OCI-LY3 (cell line): ENCODE measurements around the gene LYZL2.
A peak's percentile ranks its signal among the peaks of the same experiment; 100 is the strongest.

Experiments
- H2AFZ ChIP-seq: fragments of 200-600, 300-600 bp; shearing (Covaris generic); 2 replicates; pipeline ENCODE4 v1.6.0; 2014; ENCODE audit warnings: antibody characterized with exemption, low read depth, low read length
- H3K27ac ChIP-seq: fragments of 200-600, 300-600 bp; sonication (generic); 2 replicates; pipeline ENCODE4 v1.5.1; 2014; ENCODE audit warnings: mild to moderate bottlenecking, low read length, moderate library complexity, mixed read lengths
- H3K27me3 ChIP-seq: fragments of 200-600, 300-600 bp; sonication (generic); 2 replicates; pipeline ENCODE4 v1.6.1; 2014; ENCODE audit warnings: low read depth, low read length, mixed read lengths
- H3K36me3 ChIP-seq: fragments of 200-600, 300-600 bp; sonication (generic); replicated peaks from 2 replicates; pipeline ENCODE3; 2014; ENCODE audit warnings: low read depth, low read length, mixed read lengths
- H3K4me1 ChIP-seq: fragments of 300-600, 200-600 bp; sonication (generic); 2 replicates; pipeline ENCODE4 v1.6.1; 2014; ENCODE audit warnings: low read length, mixed read lengths
- H3K4me2 ChIP-seq: fragments of 200-600, 300-600 bp; sonication (generic); 2 replicates; pipeline ENCODE4 v1.6.1; 2014; ENCODE audit warnings: low read length, mixed read lengths
- H3K4me3 ChIP-seq: fragments of 300-600, 200-600 bp; sonication (generic); 2 replicates; pipeline ENCODE4 v1.5.1; 2014; ENCODE audit warnings: antibody characterized with exemption, mild to moderate bottlenecking, low read length, moderate library complexity
- H3K79me2 ChIP-seq: fragments of 300-600, 200-600 bp; shearing (Covaris generic); 2 replicates; pipeline ENCODE4 v1.6.1; 2014; ENCODE audit warnings: mild to moderate bottlenecking, low read length, mixed read lengths
- H3K9ac ChIP-seq: fragments of 300-600, 200-600 bp; shearing (Covaris generic); 2 replicates; pipeline ENCODE4 v1.6.0; 2014; ENCODE audit warnings: mild to moderate bottlenecking, low read length, moderate library complexity
- H3K9me3 ChIP-seq: fragments of 200-600, 300-600 bp; shearing (Covaris generic); 2 replicates; pipeline ENCODE4 v1.6.1; 2014; ENCODE audit warnings: low read length, mixed read lengths; ENCODE audit not compliant: insufficient read depth
- H4K20me1 ChIP-seq: fragments of 200-600, 300-600 bp; sonication (generic); 2 replicates; pipeline ENCODE4 v1.6.1; 2016; ENCODE audit warnings: low read length, mixed read lengths; ENCODE audit not compliant: insufficient read depth
- CTCF ChIP-seq: fragments of 200-600, 300-600 bp; sonication (generic); IDR thresholded peaks from 2 replicates; pipeline ENCODE4 v1.5.1; 2014; ENCODE audit warnings: antibody characterized with exemption, low read length, low read depth
- EZH2phosphoT487 ChIP-seq: fragments of 200-600 bp; shearing (Covaris generic); IDR thresholded peaks from 2 replicates; pipeline ENCODE4 v1.6.1; 2018; ENCODE audit warnings: antibody characterized with exemption, mixed run types, low read depth

Gene LYZL2

GRCh38 chr10:30580676-30581075 lies 48.9 kb downstream of the LYZL2 start:
- Histone ChIP-seq H3K4me1 (peaks cover 80% of the 10 kb centered on the region), H4K20me1 (no peaks in the 10 kb centered on the region), H3K36me3 (no peaks in the 10 kb centered on the region), H3K9me3 (no peaks in the 10 kb centered on the region), H2AFZ (no peak overlapping the region), H3K79me2 (no peaks in the 10 kb centered on the region), H3K27ac (no peak overlapping the region), H3K9ac (no peak overlapping the region), H3K4me2 (peak overlapping the region; percentile 39), H3K27me3 (no peaks in the 10 kb centered on the region), H3K4me3 (no peak overlapping the region)
- TF ChIP-seq CTCF (no peak), EZH2phosphoT487 (no peak)

GRCh38 chr10:30580241-30580640 lies 49.3 kb downstream of the LYZL2 start:
- no peak overlapping the region for H2AFZ ChIP-seq
- H3K4me1 ChIP-seq = peaks cover 85% of the 10 kb centered on the region
- H3K9me3 ChIP-seq = no peaks in the 10 kb centered on the region
- no peak overlapping the region for H3K4me3 ChIP-seq
- H3K27me3 ChIP-seq = no peaks in the 10 kb centered on the region
- 0 out of 2 replicates have a peak overlapping the region, but pooled peaks have one; percentile 42 for H3K27ac ChIP-seq
- no peaks in the 10 kb centered on the region for H3K79me2 ChIP-seq
- H4K20me1 ChIP-seq = no peaks in the 10 kb centered on the region
- no peak for TF ChIP-seq CTCF
- no peak for TF ChIP-seq EZH2phosphoT487
- H3K9ac ChIP-seq = no peak overlapping the region
- no peaks in the 10 kb centered on the region for H3K36me3 ChIP-seq
- peak overlapping the region; percentile 39 for H3K4me2 ChIP-seq

DNA sequence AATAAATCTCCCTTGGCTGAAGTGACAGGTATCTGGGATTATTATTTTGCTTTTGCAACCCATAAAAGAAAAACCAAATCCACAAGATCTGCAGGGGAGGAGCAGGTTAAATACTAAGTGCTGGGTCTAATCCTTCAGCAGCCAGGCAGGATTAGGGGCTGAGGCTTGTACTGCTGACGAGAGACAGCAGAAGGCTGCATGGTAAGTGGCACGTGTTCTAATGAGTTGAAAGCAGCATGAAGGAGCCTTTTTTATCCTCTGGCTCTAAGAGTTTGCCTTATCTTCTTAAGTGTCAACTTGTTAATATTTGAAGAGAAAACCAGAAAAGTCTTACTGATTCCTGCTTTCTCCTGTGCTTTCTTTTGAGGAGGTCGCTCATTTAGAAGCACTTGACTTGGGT lies 50.0 kb downstream of the LYZL2 start:
- no peaks in the 10 kb centered on the region for H3K79me2 ChIP-seq
- H3K27ac ChIP-seq = peak overlapping the region; percentile 42
- H3K4me3 ChIP-seq = no peak overlapping the region
- peak overlapping the region; percentile 9; the same call in 1 of the 2 replicates for H3K9ac ChIP-seq
- no peaks in the 10 kb centered on the region for H3K27me3 ChIP-seq
- no peak for TF ChIP-seq EZH2phosphoT487
- TF ChIP-seq CTCF = no peak
- no peak overlapping the region for H2AFZ ChIP-seq
- no peaks in the 10 kb centered on the region for H4K20me1 ChIP-seq
- H3K36me3 ChIP-seq = no peaks in the 10 kb centered on the region
- H3K4me1 ChIP-seq = peaks cover 91% of the 10 kb centered on the region
- H3K9me3 ChIP-seq = no peaks in the 10 kb centered on the region
- H3K4me2 ChIP-seq = peak overlapping the region; percentile 39

- H3K27me3 ChIP-seq = no peaks in the 10 kb centered on the region
- H3K9ac ChIP-seq = no peak overlapping the region
- peak overlapping the region; percentile 36 for H3K4me2 ChIP-seq
- H3K4me3 ChIP-seq = no peak overlapping the region
- TF ChIP-seq EZH2phosphoT487 = no peak
- H3K9me3 ChIP-seq = no peaks in the 10 kb centered on the region
- H3K4me1 ChIP-seq = peaks cover 80% of the 10 kb centered on the region
- H4K20me1 ChIP-seq = no peaks in the 10 kb centered on the region
- no peaks in the 10 kb centered on the region for H3K79me2 ChIP-seq
- H2AFZ ChIP-seq = no peak overlapping the region
- no peaks in the 10 kb centered on the region for H3K36me3 ChIP-seq
- no peak overlapping the region for H3K27ac ChIP-seq
Observed at GRCh38 chr10:30577048-30577447, 52.5 kb downstream of the LYZL2 start.

DNA sequence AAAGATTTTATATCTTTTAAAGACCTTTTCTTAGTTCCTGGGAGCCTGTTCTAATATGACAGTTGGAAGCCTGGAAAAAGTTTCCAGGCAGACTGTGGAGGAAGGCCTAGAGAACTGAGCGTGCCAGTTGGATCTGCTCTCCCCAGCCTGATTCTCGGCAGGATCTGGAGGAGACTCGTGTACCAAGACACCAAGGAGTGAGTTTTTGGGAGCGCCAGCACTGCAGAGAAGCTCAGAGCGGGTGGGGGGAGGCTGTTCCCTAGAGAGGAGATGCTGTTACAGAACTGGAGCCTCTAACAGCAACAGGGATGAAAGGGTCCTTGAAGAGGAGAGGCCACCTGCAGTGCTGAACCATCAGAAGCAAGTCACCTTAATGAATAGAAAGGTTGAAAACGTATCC lies 52.9 kb downstream of the LYZL2 start:
- H2AFZ ChIP-seq = no peak overlapping the region
- no peak overlapping the region for H3K9ac ChIP-seq
- no peak overlapping the region for H3K27ac ChIP-seq
- H4K20me1 ChIP-seq = no peaks in the 10 kb centered on the region
- H3K4me3 ChIP-seq = no peak overlapping the region
- TF ChIP-seq CTCF (no peak), EZH2phosphoT487 (no peak)
- peak overlapping the region; percentile 36 for H3K4me2 ChIP-seq
- H3K79me2 ChIP-seq = no peaks in the 10 kb centered on the region
- peaks cover 77% of the 10 kb centered on the region for H3K4me1 ChIP-seq
- H3K9me3 ChIP-seq = no peaks in the 10 kb centered on the region
- H3K36me3 ChIP-seq = no peaks in the 10 kb centered on the region
- no peaks in the 10 kb centered on the region for H3K27me3 ChIP-seq
